Large intestine (tissue), 3 donors: ENCODE data around the gene GORAB. TPM values are rescaled to one million over a fixed set of nuclear protein-coding genes. Genes with fewer than 3 reads are reported as not detected.

Source experiments
- DNase-seq, 2 donors: peaks; one replicate each; pipeline versions ENCODE4 v3.0.0 to v3.0.0-alpha.2; 2013
- H3K27ac ChIP-seq: one replicate; pipeline ENCODE4 v1.5.1; 2013; ENCODE audit warnings: low read length
- H3K27me3 ChIP-seq: 2 replicates; pipeline ENCODE4 v1.6.1; 2013; ENCODE audit warnings: low read length; ENCODE audit not compliant: control insufficient read depth, insufficient read depth
- H3K36me3 ChIP-seq: 2 replicates; pipeline ENCODE4 v1.6.1; 2013; ENCODE audit warnings: low read length; ENCODE audit not compliant: control insufficient read depth, insufficient read depth
- H3K4me1 ChIP-seq: one replicate; pipeline ENCODE4 v1.6.1; 2013; ENCODE audit warnings: low read length; ENCODE audit not compliant: control insufficient read depth, insufficient read depth
- H3K4me3 ChIP-seq: one replicate; pipeline ENCODE4 v1.5.1; 2013; ENCODE audit warnings: low read length
- H3K9me3 ChIP-seq: one replicate; pipeline ENCODE4 v1.6.1; 2013; ENCODE audit warnings: mild to moderate bottlenecking, low read depth, low read length, moderate library complexity; ENCODE audit not compliant: control insufficient read depth
- WGBS: methylation state at CpG from one replicate; pipeline ENCODE4 v1.1.5; 2013; ENCODE audit warnings: low lambda C conversion rate; ENCODE audit not compliant: insufficient coverage; 5-methylcytosine and 5-hydroxymethylcytosine counted together
- polyA plus RNA-seq: library from polyadenylated mRNA; unstranded; fragments of 120-200 nt; gene quantifications from one replicate; pipeline ENCODE4 v1.2.1, GENCODE V29; 2013

Gene GORAB
- polyA plus RNA-seq, 1 donor: 14.2 TPM

DNA sequence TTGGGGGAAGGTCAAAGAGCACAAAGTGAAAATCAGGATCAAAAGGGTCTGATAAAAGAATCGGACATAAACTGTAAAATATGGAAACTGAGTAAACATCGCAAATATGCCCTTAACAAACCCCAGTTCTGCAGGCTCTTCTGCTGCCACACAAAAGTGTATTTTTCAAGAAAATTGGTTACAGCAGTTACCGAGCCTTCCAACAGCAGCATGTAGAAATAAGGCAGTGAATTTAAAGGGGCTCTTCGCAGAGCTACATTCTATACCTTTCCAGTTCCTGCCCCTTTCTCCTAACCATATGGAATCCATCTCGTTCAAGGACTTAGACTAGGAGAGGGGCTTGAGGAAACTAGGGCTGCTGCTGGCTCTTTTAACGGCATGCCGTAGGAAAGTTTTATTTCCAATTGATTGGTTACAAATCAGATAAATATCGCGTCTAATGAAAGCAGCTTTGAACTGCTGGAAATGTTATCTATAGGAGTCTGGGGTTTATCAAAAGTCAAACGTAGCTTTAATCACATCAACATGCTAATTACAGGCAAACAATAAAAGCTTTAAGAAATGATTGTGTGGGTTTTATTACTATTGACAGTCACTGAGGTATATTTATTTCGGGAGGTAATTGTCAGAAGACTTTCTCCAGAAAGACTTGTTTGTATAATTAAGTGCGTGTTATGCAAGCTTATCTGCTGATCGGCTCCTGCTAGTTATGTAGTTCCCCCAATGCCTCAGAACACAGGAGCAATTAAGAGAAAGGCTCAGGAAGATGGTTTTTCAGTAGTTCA lies 59.1 kb downstream of the GORAB start:
- peaks cover 2% of the 10 kb centered on the region for H3K9me3 ChIP-seq
- WGBS: 0% methylated on average over 3 of the region's 13 CpGs
- H3K4me1 ChIP-seq: no peaks in the 10 kb centered on the region
- H3K4me3 ChIP-seq: no peak overlapping the region
- no peak overlapping the region for H3K27ac ChIP-seq
- no peaks in the 10 kb centered on the region for H3K36me3 ChIP-seq
- no peak for DNase-seq
- H3K27me3 ChIP-seq: peaks cover 14% of the 10 kb centered on the region

DNA sequence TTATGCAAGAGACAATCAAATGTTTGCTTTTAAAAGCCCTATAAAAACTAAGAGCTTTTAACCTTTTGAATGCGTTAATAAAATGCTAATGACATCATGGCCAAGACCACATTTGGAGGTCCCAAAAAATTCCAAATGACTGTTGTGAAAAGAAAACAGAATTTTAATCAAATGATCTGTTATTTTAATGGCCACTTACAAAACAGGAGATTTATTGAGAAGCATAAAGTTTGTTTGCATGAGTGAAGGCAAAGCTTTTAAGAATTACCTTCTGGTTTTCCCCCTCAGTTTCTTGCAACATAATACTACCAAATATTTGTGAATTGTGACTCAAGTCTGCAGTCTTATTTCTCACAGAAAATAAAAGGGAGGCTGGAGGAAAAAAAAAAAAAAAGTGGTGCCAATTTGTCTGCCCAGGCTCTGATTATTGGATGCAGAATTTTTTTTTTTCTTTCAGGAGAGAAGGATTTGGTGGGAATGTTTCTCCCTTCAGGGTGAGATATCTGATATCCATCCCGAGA lies 60.7 kb downstream of the GORAB start:
- no peaks in the 10 kb centered on the region for H3K4me1 ChIP-seq
- no peak for DNase-seq
- H3K9me3 ChIP-seq: peaks cover 2% of the 10 kb centered on the region
- 60% methylated on average over 1 of the region's 2 CpGs for WGBS
- H3K27me3 ChIP-seq: peaks cover 7% of the 10 kb centered on the region
- H3K27ac ChIP-seq: no peak overlapping the region
- no peaks in the 10 kb centered on the region for H3K36me3 ChIP-seq
- H3K4me3 ChIP-seq: no peak overlapping the region

DNA sequence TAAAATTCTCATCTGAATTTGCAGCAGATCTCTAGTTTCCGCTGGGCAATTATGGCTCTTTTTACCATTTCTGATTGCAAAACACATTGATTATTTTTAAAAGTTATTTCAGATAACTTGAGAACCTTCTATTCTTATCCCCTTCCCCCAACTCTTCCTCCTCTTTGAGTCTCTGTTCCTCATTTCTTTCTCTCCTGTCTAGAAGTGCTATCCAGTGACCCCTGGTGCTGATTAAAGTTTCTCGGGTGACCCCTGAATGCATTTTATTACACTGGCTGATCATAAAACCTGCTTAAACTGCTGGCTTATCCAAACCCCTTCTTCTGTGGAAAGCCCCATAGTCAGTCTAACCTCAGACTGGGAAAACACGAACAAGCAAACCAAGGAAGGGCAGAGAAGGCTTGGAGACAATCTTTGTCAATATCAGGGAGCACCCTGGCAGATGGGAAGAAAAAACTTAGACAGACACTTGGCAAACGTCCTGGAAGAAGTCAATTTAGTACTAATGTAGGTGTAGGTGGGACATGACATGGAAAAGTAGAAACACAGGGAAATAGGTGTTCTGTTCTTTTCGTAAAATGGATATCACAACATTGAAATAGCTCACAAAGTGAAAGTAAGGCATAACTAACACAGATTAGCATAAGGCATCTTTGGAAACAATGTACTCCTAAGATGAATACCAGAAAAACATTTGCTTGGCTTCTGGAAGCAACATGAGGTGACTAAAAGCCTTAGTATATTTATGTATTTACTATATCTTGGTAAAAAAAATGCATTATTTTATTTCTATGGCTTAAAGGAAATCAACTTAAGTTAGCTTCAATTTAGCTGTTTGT lies 61.4 kb downstream of the GORAB start:
- peaks cover 7% of the 10 kb centered on the region for H3K27me3 ChIP-seq
- no peak overlapping the region for H3K4me3 ChIP-seq
- H3K9me3 ChIP-seq: peaks cover 2% of the 10 kb centered on the region
- DNase-seq: no peak
- no peak overlapping the region for H3K27ac ChIP-seq
- no peaks in the 10 kb centered on the region for H3K4me1 ChIP-seq
- H3K36me3 ChIP-seq: no peaks in the 10 kb centered on the region
- WGBS: 38% methylated on average over 3 of the region's 5 CpGs

DNA sequence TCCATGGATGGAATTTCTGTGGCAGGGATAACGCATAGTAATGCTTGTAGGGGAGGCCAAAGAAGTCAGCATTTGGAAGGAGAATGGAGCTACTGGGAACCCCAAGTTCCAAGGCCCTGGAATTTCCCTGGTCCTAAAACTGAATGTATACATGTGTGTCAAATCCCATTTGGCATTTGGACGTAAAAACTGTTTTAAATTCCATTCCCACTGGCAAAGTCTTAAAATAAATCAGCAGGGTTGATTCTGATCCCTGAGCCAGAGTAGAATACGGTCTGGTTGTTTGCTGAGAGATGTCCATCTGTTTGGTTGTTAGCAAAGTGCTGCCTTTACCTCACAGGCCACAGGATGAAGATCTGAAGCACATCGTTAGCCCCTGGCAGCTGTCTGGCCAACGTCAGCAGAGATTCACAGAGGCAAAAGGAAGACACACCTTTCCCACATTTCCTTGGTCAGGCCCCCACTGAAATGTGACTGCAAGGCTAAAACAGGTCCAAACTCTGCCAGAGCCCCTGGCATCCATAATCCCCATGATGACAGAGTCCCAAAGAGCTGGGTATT lies 62.2 kb downstream of the GORAB start:
- Histone ChIP-seq H3K36me3 (no peaks in the 10 kb centered on the region), H3K9me3 (peaks cover 2% of the 10 kb centered on the region), H3K4me1 (no peaks in the 10 kb centered on the region), H3K27ac (no peak overlapping the region), H3K4me3 (no peak overlapping the region), H3K27me3 (peaks cover 7% of the 10 kb centered on the region)
- DNase-seq: no peak
- WGBS: no CpG with 5 or more reads among the region's 5 CpGs

DNA sequence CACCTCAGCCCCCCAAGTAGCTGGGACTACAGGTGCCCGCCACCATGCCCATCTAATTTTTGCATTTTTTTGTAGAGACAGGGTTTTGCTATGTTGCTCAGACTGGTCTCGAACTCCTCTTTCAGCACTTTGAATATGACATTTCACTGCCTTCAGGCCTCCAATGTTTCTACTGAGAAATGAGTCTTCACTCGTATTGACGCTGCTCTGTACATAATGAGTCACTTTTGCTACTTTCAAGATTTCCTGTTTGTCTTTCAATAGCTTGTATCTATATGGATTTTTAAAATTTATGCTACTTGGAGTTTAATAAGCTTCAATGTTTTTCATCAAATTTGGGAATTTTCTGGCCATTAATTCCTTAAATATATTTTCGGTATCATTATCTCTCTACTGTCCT lies 64.7 kb downstream of the GORAB start:
- 94% methylated on average over 2 of the region's 5 CpGs for WGBS
- no peak overlapping the region for H3K27ac ChIP-seq
- no peaks in the 10 kb centered on the region for H3K4me1 ChIP-seq
- no peaks in the 10 kb centered on the region for H3K27me3 ChIP-seq
- H3K4me3 ChIP-seq: no peak overlapping the region
- no peaks in the 10 kb centered on the region for H3K36me3 ChIP-seq
- DNase-seq: no peak
- H3K9me3 ChIP-seq: peaks cover 2% of the 10 kb centered on the region

DNA sequence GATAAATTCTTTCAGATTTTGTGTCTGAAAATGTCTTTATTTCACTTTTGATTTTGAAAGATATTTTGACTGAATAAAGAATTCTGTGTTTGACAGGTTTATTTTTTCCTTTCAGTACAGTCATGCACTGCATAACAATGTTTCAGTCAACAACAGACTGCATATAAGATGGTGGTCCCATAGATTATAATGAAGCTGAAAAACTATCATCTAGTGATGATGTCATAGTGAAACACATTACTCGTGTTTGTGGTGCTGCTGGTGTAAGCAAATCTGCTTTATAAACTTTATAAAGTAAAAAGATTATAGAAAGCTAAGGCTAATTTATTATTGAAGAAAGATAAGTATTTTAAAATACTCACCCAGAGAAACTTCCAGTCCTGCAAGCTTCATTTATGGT lies 66.7 kb downstream of the GORAB start:
- no peaks in the 10 kb centered on the region for H3K27me3 ChIP-seq
- no CpG with 5 or more reads among the region's 1 CpG for WGBS
- peaks cover 2% of the 10 kb centered on the region for H3K9me3 ChIP-seq
- no peak for DNase-seq
- H3K4me3 ChIP-seq: no peak overlapping the region
- H3K4me1 ChIP-seq: no peaks in the 10 kb centered on the region
- no peaks in the 10 kb centered on the region for H3K36me3 ChIP-seq
- no peak overlapping the region for H3K27ac ChIP-seq

DNA sequence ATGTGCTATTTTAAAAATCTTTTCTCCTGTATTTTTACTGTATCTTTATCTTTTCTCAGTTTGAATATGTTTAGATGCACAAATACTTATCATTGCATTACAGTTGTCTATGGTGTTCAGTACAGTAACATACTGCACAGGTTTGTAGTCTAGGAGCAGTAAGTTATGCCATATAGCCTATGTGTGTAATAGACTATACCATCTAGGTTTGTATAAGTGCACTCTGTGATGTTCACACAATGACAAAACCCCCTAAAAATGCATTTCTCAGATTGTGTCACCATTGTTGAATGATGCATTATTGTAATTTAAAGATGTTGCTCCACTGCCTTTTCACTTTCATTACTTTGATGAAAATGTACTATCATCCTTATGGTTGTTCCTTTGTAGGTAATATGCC lies 67.1 kb downstream of the GORAB start:
- H3K9me3 ChIP-seq: peaks cover 2% of the 10 kb centered on the region
- no peak for DNase-seq
- H3K4me1 ChIP-seq: no peaks in the 10 kb centered on the region
- no peak overlapping the region for H3K4me3 ChIP-seq
- no peak overlapping the region for H3K27ac ChIP-seq
- no peaks in the 10 kb centered on the region for H3K27me3 ChIP-seq
- no peaks in the 10 kb centered on the region for H3K36me3 ChIP-seq

DNA sequence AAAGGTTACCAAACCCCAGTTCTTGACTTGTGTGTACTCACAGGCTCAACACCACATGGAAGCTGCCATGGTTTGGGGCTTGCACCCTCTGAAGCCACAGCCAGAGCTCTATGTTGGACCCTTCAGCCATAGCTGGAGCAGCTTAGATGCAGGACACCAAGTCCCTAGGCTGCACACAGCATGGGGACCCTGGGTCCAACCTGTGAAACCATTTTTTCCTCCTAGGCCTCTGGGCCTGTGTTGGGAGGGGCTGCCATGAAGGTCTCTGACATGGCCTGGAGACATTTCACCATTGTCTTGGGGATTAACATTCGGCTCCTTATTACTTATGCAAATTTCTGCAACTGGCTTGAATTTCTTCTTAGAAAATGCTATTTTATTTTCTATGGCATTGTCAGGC lies 69.9 kb downstream of the GORAB start:
- H3K4me3 ChIP-seq: no peak overlapping the region
- no peaks in the 10 kb centered on the region for H3K36me3 ChIP-seq
- WGBS: no CpG with 5 or more reads among the region's 1 CpG
- H3K4me1 ChIP-seq: no peaks in the 10 kb centered on the region
- no peaks in the 10 kb centered on the region for H3K27me3 ChIP-seq
- no peak for DNase-seq
- H3K9me3 ChIP-seq: no peaks in the 10 kb centered on the region
- H3K27ac ChIP-seq: no peak overlapping the region
